ENCODE results near the gene TMEM171. TPM values are rescaled to one million over a fixed set of nuclear protein-coding genes. Genes with fewer than 3 reads are reported as not detected.

TMEM171 gene
- total and polyA plus RNA-seq, 2 experiments from 2014 or later, result 1.3 to 2.0 TPM

- Histone ChIP-seq H3K36me3 (replicated peaks; ENCODE audit: insufficient read depth, low read depth) (no peaks in the 10 kb centered on the region), H3K27ac (no peak overlapping the region), H3K4me2 (no peak overlapping the region), H3K4me3 (no peak overlapping the region), H3K4me1 (ENCODE audit: insufficient read depth) (no peaks in the 10 kb centered on the region), H3K9me3 (ENCODE audit: low read depth) (no peaks in the 10 kb centered on the region), H4K20me1 (ENCODE audit: insufficient read depth, poor library complexity, severe bottlenecking) (no peaks in the 10 kb centered on the region), H3K27me3 (no peaks in the 10 kb centered on the region), H2AFZ (no peak overlapping the region), H3K9me2 (replicated peaks; ENCODE audit: insufficient read depth) (no peaks in the 10 kb centered on the region), H3K79me2 (no peaks in the 10 kb centered on the region)
- no peak for DNase-seq (ENCODE audit: low spot score)
- TF ChIP-seq CTCF (IDR thresholded peaks at IDR 0.05; ENCODE audit: poor library complexity) (no peak), EZH2phosphoT487 (IDR thresholded peaks at IDR 0.05; ENCODE audit: low read depth, severe bottlenecking, unreplicated experiment) (no peak), EZH2 (IDR thresholded peaks at IDR 0.05; ENCODE audit: borderline replicate concordance) (no peak)
These were observed 14.0 kb upstream of the TMEM171 start for GRCh38 chr5:73106335-73106734.

GRCh38 chr5:73110190-73110589, 10.2 kb upstream of the TMEM171 start:
- Histone ChIP-seq H3K9me3 (ENCODE audit: low read depth) (no peaks in the 10 kb centered on the region), H2AFZ (no peak overlapping the region), H3K4me2 (no peak overlapping the region), H4K20me1 (ENCODE audit: insufficient read depth, poor library complexity, severe bottlenecking) (no peaks in the 10 kb centered on the region), H3K27me3 (no peaks in the 10 kb centered on the region), H3K27ac (no peak overlapping the region), H3K36me3 (replicated peaks; ENCODE audit: insufficient read depth, low read depth) (no peaks in the 10 kb centered on the region), H3K4me3 (no peak overlapping the region), H3K9me2 (replicated peaks; ENCODE audit: insufficient read depth) (no peaks in the 10 kb centered on the region), H3K79me2 (no peaks in the 10 kb centered on the region), H3K4me1 (ENCODE audit: insufficient read depth) (peaks cover 2% of the 10 kb centered on the region)
- WGBS (ENCODE audit: low lambda C conversion rate, missing lambda C conversion rate), result 64% methylated on average over 1 of the region's 1 CpG
- DNase-seq (ENCODE audit: low spot score), result no peak
- TF ChIP-seq EZH2phosphoT487 (IDR thresholded peaks at IDR 0.05; ENCODE audit: low read depth, severe bottlenecking, unreplicated experiment), result no peak

GRCh38 chr5:73111536-73111935, 8.8 kb upstream of the TMEM171 start:
- no peaks in the 10 kb centered on the region for H3K79me2 ChIP-seq
- DNase-seq (ENCODE audit: low spot score), result no peak
- no peaks in the 10 kb centered on the region for H3K9me3 ChIP-seq (ENCODE audit: low read depth)
- no peak overlapping the region for H3K4me2 ChIP-seq
- 93% methylated on average over 1 of the region's 1 CpG for WGBS (ENCODE audit: low lambda C conversion rate, missing lambda C conversion rate)
- H3K36me3 ChIP-seq (replicated peaks; ENCODE audit: insufficient read depth, low read depth), result no peaks in the 10 kb centered on the region
- H3K4me3 ChIP-seq, result no peak overlapping the region
- H3K9me2 ChIP-seq (replicated peaks; ENCODE audit: insufficient read depth), result no peaks in the 10 kb centered on the region
- no peak overlapping the region for H3K27ac ChIP-seq
- TF ChIP-seq EZH2 (IDR thresholded peaks at IDR 0.05; ENCODE audit: borderline replicate concordance) (no peak), EZH2phosphoT487 (IDR thresholded peaks at IDR 0.05; ENCODE audit: low read depth, severe bottlenecking, unreplicated experiment) (no peak), CTCF (IDR thresholded peaks at IDR 0.05; ENCODE audit: poor library complexity) (no peak)
- H2AFZ ChIP-seq, result no peak overlapping the region
- no peaks in the 10 kb centered on the region for H3K27me3 ChIP-seq
- peaks cover 6% of the 10 kb centered on the region for H3K4me1 ChIP-seq (ENCODE audit: insufficient read depth)
- H4K20me1 ChIP-seq (ENCODE audit: insufficient read depth, poor library complexity, severe bottlenecking), result no peaks in the 10 kb centered on the region

GRCh38 chr5:73112359-73112758, 8.0 kb upstream of the TMEM171 start:
- Histone ChIP-seq H3K9me3 (ENCODE audit: low read depth) (no peaks in the 10 kb centered on the region), H4K20me1 (ENCODE audit: insufficient read depth, poor library complexity, severe bottlenecking) (no peaks in the 10 kb centered on the region), H3K27me3 (no peaks in the 10 kb centered on the region), H2AFZ (no peak overlapping the region), H3K36me3 (replicated peaks; ENCODE audit: insufficient read depth, low read depth) (no peaks in the 10 kb centered on the region), H3K4me1 (ENCODE audit: insufficient read depth) (peaks cover 6% of the 10 kb centered on the region), H3K9me2 (replicated peaks; ENCODE audit: insufficient read depth) (no peaks in the 10 kb centered on the region), H3K4me3 (no peak overlapping the region), H3K4me2 (no peak overlapping the region), H3K79me2 (no peaks in the 10 kb centered on the region), H3K27ac (no peak overlapping the region)
- DNase-seq (ENCODE audit: low spot score), result no peak
- TF ChIP-seq CTCF (IDR thresholded peaks at IDR 0.05; ENCODE audit: poor library complexity) (no peak), EZH2 (IDR thresholded peaks at IDR 0.05; ENCODE audit: borderline replicate concordance) (no peak), EZH2phosphoT487 (IDR thresholded peaks at IDR 0.05; ENCODE audit: low read depth, severe bottlenecking, unreplicated experiment) (no peak)
- 85% methylated on average over 1 of the region's 1 CpG for WGBS (ENCODE audit: low lambda C conversion rate, missing lambda C conversion rate)

Data from hepatocyte (in vitro differentiated cells).